Right renal cortex interstitium (tissue), 3 donors: ENCODE results near the gene AKNA. TPM values are rescaled to one million over a fixed set of nuclear protein-coding genes. Genes with fewer than 3 reads are reported as not detected.

ENCODE experiments used
- DNase-seq, 3 donors: peaks; one replicate each; pipeline ENCODE4 v3.0.0-alpha.2; 2013; ENCODE audit warnings: low read depth in 3 of 3, low spot score in 2 of 3
- polyA plus RNA-seq, 3 donors: library from polyadenylated mRNA; unstranded; fragments of 120-200 nt; gene quantifications; one replicate each; pipeline ENCODE4 v1.2.1, GENCODE V29; 2013; ENCODE audit not compliant: insufficient read length in 3 of 3

AKNA gene, protein sequence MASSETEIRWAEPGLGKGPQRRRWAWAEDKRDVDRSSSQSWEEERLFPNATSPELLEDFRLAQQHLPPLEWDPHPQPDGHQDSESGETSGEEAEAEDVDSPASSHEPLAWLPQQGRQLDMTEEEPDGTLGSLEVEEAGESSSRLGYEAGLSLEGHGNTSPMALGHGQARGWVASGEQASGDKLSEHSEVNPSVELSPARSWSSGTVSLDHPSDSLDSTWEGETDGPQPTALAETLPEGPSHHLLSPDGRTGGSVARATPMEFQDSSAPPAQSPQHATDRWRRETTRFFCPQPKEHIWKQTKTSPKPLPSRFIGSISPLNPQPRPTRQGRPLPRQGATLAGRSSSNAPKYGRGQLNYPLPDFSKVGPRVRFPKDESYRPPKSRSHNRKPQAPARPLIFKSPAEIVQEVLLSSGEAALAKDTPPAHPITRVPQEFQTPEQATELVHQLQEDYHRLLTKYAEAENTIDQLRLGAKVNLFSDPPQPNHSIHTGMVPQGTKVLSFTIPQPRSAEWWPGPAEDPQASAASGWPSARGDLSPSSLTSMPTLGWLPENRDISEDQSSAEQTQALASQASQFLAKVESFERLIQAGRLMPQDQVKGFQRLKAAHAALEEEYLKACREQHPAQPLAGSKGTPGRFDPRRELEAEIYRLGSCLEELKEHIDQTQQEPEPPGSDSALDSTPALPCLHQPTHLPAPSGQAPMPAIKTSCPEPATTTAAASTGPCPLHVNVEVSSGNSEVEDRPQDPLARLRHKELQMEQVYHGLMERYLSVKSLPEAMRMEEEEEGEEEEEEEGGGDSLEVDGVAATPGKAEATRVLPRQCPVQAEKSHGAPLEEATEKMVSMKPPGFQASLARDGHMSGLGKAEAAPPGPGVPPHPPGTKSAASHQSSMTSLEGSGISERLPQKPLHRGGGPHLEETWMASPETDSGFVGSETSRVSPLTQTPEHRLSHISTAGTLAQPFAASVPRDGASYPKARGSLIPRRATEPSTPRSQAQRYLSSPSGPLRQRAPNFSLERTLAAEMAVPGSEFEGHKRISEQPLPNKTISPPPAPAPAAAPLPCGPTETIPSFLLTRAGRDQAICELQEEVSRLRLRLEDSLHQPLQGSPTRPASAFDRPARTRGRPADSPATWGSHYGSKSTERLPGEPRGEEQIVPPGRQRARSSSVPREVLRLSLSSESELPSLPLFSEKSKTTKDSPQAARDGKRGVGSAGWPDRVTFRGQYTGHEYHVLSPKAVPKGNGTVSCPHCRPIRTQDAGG (N-terminal part only)
- 10 to 100 TPM; 10.5 to 11.1 (median 11.0) TPM for polyA plus RNA-seq

GRCh38 chr9:114387680-114388356, at the start of gene AKNA:
Gene AKNA (minus strand): TSS chr9:114387982. CDS start chr9:114381333, 6,649 bp downstream.
- peak in 1 of 3 donors; percentile 61 for DNase-seq

GRCh38 chr9:114437401-114437893, 49.7 kb upstream of the AKNA start:
- no peak for DNase-seq

GRCh38 chr9:114434878-114435311, 47.1 kb upstream of the AKNA start:
- DNase-seq, result peak in 2 of 3 donors; percentile 5 to 10

DNA sequence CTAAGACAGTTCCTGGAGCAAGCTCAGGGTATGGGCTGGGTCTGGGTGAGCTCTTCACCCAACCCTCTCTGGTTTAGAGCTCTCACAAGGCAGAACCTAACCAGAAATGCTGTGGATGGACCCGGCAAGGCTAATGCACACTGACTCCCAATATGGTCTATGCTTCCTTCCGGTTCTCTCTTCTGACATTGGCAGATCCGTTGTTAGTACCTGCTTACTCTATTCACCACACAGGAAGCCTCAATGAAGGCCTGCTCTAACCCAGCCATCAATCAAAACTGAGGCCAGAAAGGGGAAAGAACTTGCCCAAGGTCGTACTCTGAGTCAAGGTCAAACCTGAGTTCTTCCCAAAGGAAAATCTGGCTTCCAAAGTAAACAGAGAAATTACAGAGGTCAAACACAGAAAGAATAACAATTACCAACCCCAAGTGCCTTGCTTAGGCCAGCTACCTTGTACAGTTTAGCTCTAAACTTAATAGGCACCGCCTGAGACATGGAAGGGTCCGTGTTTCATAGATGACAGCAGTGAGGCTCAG, 46.0 kb upstream of the AKNA start:
- no peak for DNase-seq

GRCh38 chr9:114433086-114433485, 45.3 kb upstream of the AKNA start:
- no peak for DNase-seq

DNA sequence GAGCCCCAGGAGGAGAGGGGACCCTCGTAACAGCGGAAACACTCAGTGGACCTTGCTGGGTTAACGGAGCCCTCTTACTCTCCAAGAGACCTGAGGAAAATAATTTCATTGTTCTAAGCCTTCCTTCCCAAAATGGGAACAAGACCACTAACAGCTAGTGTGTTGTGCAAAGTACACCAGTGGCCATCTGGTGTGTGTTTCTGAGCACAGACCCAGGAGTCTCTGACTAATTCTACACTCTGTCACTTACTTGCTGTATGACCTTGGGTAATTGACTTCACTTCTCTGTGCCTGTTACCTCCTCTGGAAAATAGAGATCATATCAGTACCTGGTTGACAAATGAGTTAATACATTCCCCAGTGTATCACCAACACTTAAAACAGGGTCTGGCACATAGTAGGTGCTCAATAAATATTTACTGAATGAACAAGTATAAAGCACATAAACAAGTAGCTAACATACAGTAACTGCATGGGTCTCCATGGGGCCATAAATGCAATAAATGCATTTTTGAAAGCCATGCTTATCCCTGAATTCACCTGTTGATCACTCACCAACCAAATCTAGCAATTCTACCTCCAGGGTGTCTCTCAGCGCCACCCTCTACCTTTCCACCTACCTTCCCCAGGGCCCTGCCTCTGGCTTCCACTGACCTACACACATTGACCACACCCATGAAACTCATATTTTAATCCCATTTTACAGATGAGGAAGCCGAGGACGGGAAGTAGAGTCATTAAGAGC, 44.7 kb upstream of the AKNA start:
- no peak for DNase-seq

GRCh38 chr9:114431770-114432169, 44.0 kb upstream of the AKNA start:
- no peak for DNase-seq

GRCh38 chr9:114431003-114431402, 43.2 kb upstream of the AKNA start:
- DNase-seq, result no peak

- no peak for DNase-seq
Measured at GRCh38 chr9:114430457-114430856, 42.7 kb upstream of the AKNA start.

DNA sequence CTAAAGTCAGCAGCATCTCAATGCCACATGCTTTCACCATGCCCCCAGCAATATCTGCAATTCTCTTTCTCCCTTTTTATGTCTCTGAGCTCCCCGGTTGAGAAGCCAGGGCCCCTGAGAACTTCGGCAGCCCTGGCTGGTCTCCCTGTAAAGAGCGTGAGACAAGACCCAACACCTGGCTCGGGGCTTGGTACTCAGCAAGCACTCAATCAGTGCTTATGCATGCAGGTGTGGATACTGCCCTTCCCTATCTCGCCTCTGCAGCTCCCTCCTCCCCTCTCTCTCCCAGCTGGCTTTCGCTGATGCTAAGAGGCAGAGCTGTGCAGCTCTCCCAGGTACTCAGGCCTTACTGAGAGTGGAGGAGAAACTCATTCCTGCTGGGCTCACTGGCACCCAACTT, 41.7 kb upstream of the AKNA start:
- no peak for DNase-seq

DNA sequence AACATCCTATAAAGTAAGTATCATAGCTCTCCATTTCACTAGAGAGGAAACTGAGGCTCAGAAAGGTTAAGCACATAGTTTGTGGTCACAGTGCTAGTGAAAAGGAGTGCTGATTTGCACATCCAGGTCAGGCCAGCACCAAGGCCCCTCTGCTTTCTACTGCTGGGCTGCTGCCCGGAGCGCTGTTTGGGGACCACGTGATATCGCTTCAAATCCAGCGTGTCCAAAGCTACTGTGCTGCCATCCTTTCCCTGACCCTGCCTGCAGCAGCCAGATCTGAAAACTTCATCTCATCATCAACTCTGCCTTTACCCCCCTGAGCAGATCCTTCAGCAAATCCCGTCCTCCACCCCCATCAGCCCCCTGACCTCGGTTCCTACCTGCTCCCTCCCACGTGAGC, 40.7 kb upstream of the AKNA start:
- DNase-seq, result no peak

GRCh38 chr9:114427644-114428043, 39.9 kb upstream of the AKNA start:
- no peak for DNase-seq

GRCh38 chr9:114426046-114426948, 38.5 kb upstream of the AKNA start:
- no peak for DNase-seq

DNA sequence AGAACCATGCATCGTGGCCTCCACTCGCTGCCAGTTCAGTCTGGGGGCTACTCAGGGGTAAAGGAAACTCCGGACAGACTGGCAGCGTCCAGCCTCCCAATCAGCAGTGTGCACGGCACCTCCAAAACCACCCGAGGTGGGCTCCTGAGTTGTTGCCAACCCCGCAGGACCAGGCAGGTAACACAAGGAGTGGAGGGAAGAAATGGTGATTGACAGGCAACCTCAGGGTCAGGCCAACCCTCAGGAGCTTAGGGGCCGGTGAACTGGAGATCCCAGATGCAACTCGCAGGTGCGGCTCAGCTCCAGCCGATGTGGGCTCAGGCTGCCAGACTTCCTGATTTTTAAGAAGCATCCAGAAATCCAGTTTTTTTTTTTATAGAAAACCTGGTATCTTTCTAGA, 37.3 kb upstream of the AKNA start:
- DNase-seq, result no peak

DNA sequence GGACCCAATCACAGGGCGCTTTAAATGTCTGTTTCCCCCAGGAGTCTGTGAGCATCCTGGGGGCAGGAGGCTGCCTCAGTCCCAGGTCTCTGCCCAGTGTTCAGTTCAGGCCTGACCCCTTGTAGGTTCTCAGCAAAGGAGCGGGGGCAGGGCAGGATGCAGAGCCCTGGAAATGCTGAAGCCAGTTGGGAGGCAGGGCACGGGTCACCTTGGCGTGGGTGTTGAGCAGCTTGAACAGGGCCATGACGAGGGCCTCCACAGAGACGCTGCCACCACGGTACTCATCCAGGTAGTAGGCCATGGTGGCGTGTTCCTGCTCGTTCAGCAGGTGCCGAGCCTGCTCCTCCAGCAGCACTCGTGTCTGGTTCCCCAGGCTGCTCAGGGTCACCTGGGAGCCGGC, 36.3 kb upstream of the AKNA start:
- DNase-seq, result no peak

- DNase-seq, result no peak
Measured at GRCh38 chr9:114423181-114423580, 35.4 kb upstream of the AKNA start.

GRCh38 chr9:114421147-114421546, 33.4 kb upstream of the AKNA start:
- DNase-seq, result no peak

- no peak for DNase-seq
Measured at GRCh38 chr9:114419796-114420195, 32.0 kb upstream of the AKNA start.
